H1 (cell line): ENCODE results near the gene CSNK1D. TPM values are rescaled to one million over a fixed set of nuclear protein-coding genes. Genes with fewer than 3 reads are reported as not detected.

Experiments used
- CTCF ChIA-PET: fragments of 300-600 bp; sonication (Branson Sonifier 250); formaldehyde crosslinking; loops from one replicate; lab custom pipeline; 2021; ENCODE audit not compliant: partially characterized antibody; lab: Charles Lee
- POLR2A ChIA-PET: fragments of 300-600 bp; sonication (Branson Sonifier 250); formaldehyde crosslinking; loops from one replicate; lab custom pipeline; 2021; ENCODE audit warnings: inconsistent platforms; ENCODE audit not compliant: partially characterized antibody; lab: Charles Lee
- DNase-seq, 2 experiments: peaks; one replicate each; pipeline versions ENCODE4 v3.0.0 to v3.0.0-alpha.2; 2010 to 2022; ENCODE audit warnings: low spot score in 2 of 2, low read depth in 1 of 2, mixed read lengths in 1 of 2
- FAIRE-seq: peaks from 2 replicates; lab custom pipeline; 2011; peaks lifted over from hg19 to GRCh38; lab: Jason Lieb, UNC
- H2AFZ ChIP-seq: 2 replicates; pipeline ENCODE4 v1.8.1; 2012; ENCODE audit warnings: low read length, inconsistent platforms
- H2AK5ac ChIP-seq: 2 replicates; pipeline ENCODE4 v1.6.1; 2013; ENCODE audit warnings: low read depth, low read length
- H2BK120ac ChIP-seq: replicated peaks from 2 replicates; pipeline ENCODE3; 2013; ENCODE audit warnings: low read depth, low read length, inconsistent platforms
- H2BK12ac ChIP-seq: 2 replicates; pipeline ENCODE4 v1.6.1; 2013; ENCODE audit warnings: low read depth, low read length
- H2BK15ac ChIP-seq: 2 replicates; pipeline ENCODE4 v1.6.1; 2013; ENCODE audit warnings: low read length
- H2BK20ac ChIP-seq: 2 replicates; pipeline ENCODE4 v1.6.1; 2013; ENCODE audit warnings: low read length
- H2BK5ac ChIP-seq: 2 replicates; pipeline ENCODE4 v1.6.1; 2013; ENCODE audit warnings: low read depth, low read length
- H3K14ac ChIP-seq: 2 replicates; pipeline ENCODE4 v1.6.1; 2013; ENCODE audit warnings: inconsistent platforms; ENCODE audit not compliant: insufficient read length
- H3K18ac ChIP-seq: 2 replicates; pipeline ENCODE4 v1.6.1; 2013; ENCODE audit warnings: low read length; ENCODE audit errors: extremely low read depth
- H3K23ac ChIP-seq: 2 replicates; pipeline ENCODE4 v1.6.1; 2013; ENCODE audit warnings: inconsistent platforms; ENCODE audit not compliant: insufficient read length
- H3K23me2 ChIP-seq: 2 replicates; pipeline ENCODE4 v1.6.1; 2013; ENCODE audit warnings: low read depth, low read length
- H3K27ac ChIP-seq: 2 replicates; pipeline ENCODE4 v1.6.1; 2011; ENCODE audit warnings: low read depth, low read length, inconsistent platforms
- H3K27me3 ChIP-seq, 4 experiments: replicated peaks in 1 of 4; 1 replicate in 1 of 4; 2 replicates in 3 of 4; pipeline versions ENCODE4 v1.6.1 to v1.8.1; 2011 to 2013; ENCODE audit warnings: low read length in 3 of 4, mild to moderate bottlenecking in 3 of 4, inconsistent platforms in 2 of 4, mixed read lengths in 2 of 4, moderate library complexity in 1 of 4; ENCODE audit not compliant: control insufficient read depth in 3 of 4, insufficient read depth in 3 of 4; ENCODE audit errors: extremely low read depth in 1 of 4
- H3K36me3 ChIP-seq, 4 experiments: 2 replicates each; pipeline versions ENCODE4 v1.6.1 to v1.8.1; 2011 to 2013; ENCODE audit warnings: mild to moderate bottlenecking in 4 of 4, low read length in 3 of 4, moderate library complexity in 2 of 4, control low read depth in 1 of 4, inconsistent platforms in 1 of 4; ENCODE audit not compliant: insufficient read depth in 4 of 4, control insufficient read depth in 2 of 4
- H3K4ac ChIP-seq: replicated peaks from 2 replicates; pipeline ENCODE3; 2013; ENCODE audit warnings: low read length, low read depth, mixed read lengths, inconsistent platforms; ENCODE audit not compliant: insufficient read length
- H3K4me1 ChIP-seq, 4 experiments: replicated peaks in 1 of 4; 1 replicate in 1 of 4; 2 replicates in 3 of 4; pipeline versions ENCODE4 v1.6.1 to v1.8.1; 2011 to 2013; ENCODE audit warnings: low read length in 3 of 4, inconsistent platforms in 2 of 4, mixed read lengths in 1 of 4; ENCODE audit not compliant: insufficient read depth in 4 of 4, control insufficient read depth in 3 of 4
- H3K4me2 ChIP-seq, 2 experiments: 2 replicates each; pipeline versions ENCODE4 v1.6.1 to v1.8.1; 2011 to 2013; ENCODE audit warnings: low read depth in 2 of 2, low read length in 2 of 2, control low read depth in 1 of 2, inconsistent platforms in 1 of 2, mild to moderate bottlenecking in 1 of 2; ENCODE audit not compliant: insufficient read depth in 1 of 2
- H3K4me3 ChIP-seq, 4 experiments: fragments of 200-600, 300-600 bp in 1 of 4; sonication (generic), shearing (Covaris generic), sonication (Bioruptor Twin) in 1 of 4; 2 replicates each; pipeline versions ENCODE4 v1.5.1 to v1.8.1; 2011 to 2016; ENCODE audit warnings: low read length in 4 of 4, low read depth in 3 of 4, control low read depth in 2 of 4, inconsistent platforms in 2 of 4, mild to moderate bottlenecking in 2 of 4, mixed read lengths in 1 of 4, moderate library complexity in 1 of 4; ENCODE audit not compliant: insufficient read depth in 2 of 4; ENCODE audit errors: extremely low read depth in 1 of 4
- H3K56ac ChIP-seq: replicated peaks from 2 replicates; pipeline ENCODE3; 2013; ENCODE audit warnings: low read depth, mild to moderate bottlenecking, mixed read lengths, low read length, inconsistent platforms; ENCODE audit not compliant: insufficient read length
- H3K79me1 ChIP-seq: 2 replicates; pipeline ENCODE4 v1.6.1; 2013; ENCODE audit warnings: low read depth, low read length, control low read depth
- H3K79me2 ChIP-seq, 2 experiments: 2 replicates each; pipeline versions ENCODE4 v1.6.1 to v1.8.1; 2012 to 2013; ENCODE audit warnings: low read length in 2 of 2, mild to moderate bottlenecking in 2 of 2, inconsistent platforms in 1 of 2; ENCODE audit not compliant: insufficient read depth in 2 of 2, control insufficient read depth in 1 of 2
- H3K9ac ChIP-seq, 4 experiments: replicated peaks in 1 of 4; 1 replicate in 1 of 4; 2 replicates in 3 of 4; pipeline versions ENCODE4 v1.6.1 to v1.8.1; 2011 to 2013; ENCODE audit warnings: low read depth in 3 of 4, low read length in 3 of 4, control low read depth in 2 of 4, mild to moderate bottlenecking in 2 of 4, moderate library complexity in 2 of 4, inconsistent platforms in 1 of 4; ENCODE audit errors: extremely low read depth in 1 of 4
- H3K9me3 ChIP-seq, 2 experiments: 2 replicates each; pipeline versions ENCODE4 v1.6.1 to v1.8.1; 2012 to 2013; ENCODE audit warnings: mild to moderate bottlenecking in 2 of 2, moderate library complexity in 2 of 2, control low read depth in 1 of 2, inconsistent platforms in 1 of 2, low read depth in 1 of 2, low read length in 1 of 2, mixed read lengths in 1 of 2; ENCODE audit not compliant: insufficient read depth in 2 of 2
- H4K20me1 ChIP-seq, 2 experiments: replicated peaks in 1 of 2; 2 replicates each; pipeline versions ENCODE3 to v1.8.1; 2011 to 2013; ENCODE audit warnings: inconsistent platforms in 2 of 2, low read length in 2 of 2, mild to moderate bottlenecking in 1 of 2; ENCODE audit not compliant: insufficient read depth in 2 of 2, control insufficient read depth in 1 of 2
- H4K5ac ChIP-seq: 2 replicates; pipeline ENCODE4 v1.6.1; 2013; ENCODE audit warnings: low read length, low read depth, mixed read lengths, inconsistent platforms; ENCODE audit not compliant: insufficient read length
- H4K8ac ChIP-seq: 2 replicates; pipeline ENCODE4 v1.8.0; 2013; ENCODE audit warnings: mild to moderate bottlenecking, moderate library complexity, low read length, inconsistent platforms; ENCODE audit not compliant: insufficient read depth; ENCODE audit errors: extremely low read depth
- H4K91ac ChIP-seq: replicated peaks from 2 replicates; pipeline ENCODE3; 2013; ENCODE audit warnings: low read length, mixed read lengths, inconsistent platforms; ENCODE audit not compliant: insufficient read length
- BRCA1 ChIP-seq: IDR thresholded peaks from 2 replicates; pipeline ENCODE4 v1.6.1; 2012; ENCODE audit warnings: low read depth, low read length, improper control_type of control experiment
- YY1 ChIP-seq: IDR thresholded peaks from 2 replicates; pipeline ENCODE4 v1.6.1; 2011; ENCODE audit warnings: low read depth, mild to moderate bottlenecking, low read length
- WGBS, 2 experiments: shearing (Covaris generic) in 1 of 2; methylation state at CpG; one replicate each; pipeline versions ENCODE4 v1.1.6 to v1.1.7; 2013 to 2015; ENCODE audit warnings: low lambda C conversion rate in 2 of 2, mixed read lengths in 2 of 2, inconsistent platforms in 1 of 2, low coverage in 1 of 2, missing lambda C conversion rate in 1 of 2; ENCODE audit not compliant: insufficient replicate concordance in 2 of 2, insufficient coverage in 1 of 2, insufficient read length in 1 of 2; ENCODE audit errors: extremely low coverage in 1 of 2, missing lambda C conversion rate in 1 of 2; 5-methylcytosine and 5-hydroxymethylcytosine counted together
- polyA plus RNA-seq, 7 experiments: library from polyadenylated mRNA; depleted of rRNA in 3 of 7; stranded (reverse) in 5 of 7; unstranded in 2 of 7; fragments of >200 nt in 5 of 7; fragments of 200-250 nt in 2 of 7; gene quantifications; 1 replicate in 5 of 7; 2 replicates in 1 of 7; 4 replicates in 1 of 7; pipeline versions ENCODE4 v1.2.1 to v1.2.3, GENCODE V29; 2011 to 2013; ENCODE audit warnings: missing spikeins in 2 of 7, mixed read lengths in 2 of 7
- total RNA-seq: library from RNA; stranded (reverse); fragmentation: NEBNext Ultra II Directional; extraction: Animal tissue kit (Norgen Biotek cat#: 25700); gene quantifications from 2 replicates; pipeline ENCODE4 v1.2.1, GENCODE V29; 2021

Gene CSNK1D
- total and polyA plus RNA-seq, 2 of the 8 experiments (the other 6 are each of a cell fraction or from before 2014, with no cell fraction given), result 73.5 to 103 TPM

GRCh38 chr17:82242977-82243647 lies 30.4 kb downstream of the CSNK1D start:
- Histone ChIP-seq H3K4me1 (peaks cover 0 to 3% (median 0%) of the 10 kb centered on the region in 4 experiments; a peak in 1 of 7 replicates), H3K23ac (no peak overlapping the region), H4K20me1 (peaks cover 32 to 48% of the 10 kb centered on the region in 2 experiments), H2AK5ac (no peak overlapping the region), H2BK120ac (no peak overlapping the region), H3K23me2 (no peaks in the 10 kb centered on the region), H2BK15ac (no peak overlapping the region), H2AFZ (no peak overlapping the region), H3K4me3 (no peak overlapping the region), H3K14ac (no peak overlapping the region), H3K27ac (no peak overlapping the region), H3K36me3 (peaks cover 24 to 63% (median 52%) of the 10 kb centered on the region in 4 experiments), H4K91ac (no peak overlapping the region), H3K18ac (no peak overlapping the region), H3K79me2 (peaks cover 0 to 12% of the 10 kb centered on the region in 2 experiments; a peak in 1 of 4 replicates), H3K9ac (no peak overlapping the region), H3K56ac (no peak overlapping the region), H4K8ac (no peak overlapping the region; the same call in 1 of the 2 replicates), H2BK20ac (no peak overlapping the region), H4K5ac (no peak overlapping the region), H3K79me1 (peaks cover 16% of the 10 kb centered on the region), H3K4me2 (no peak overlapping the region), H3K4ac (no peak overlapping the region), H2BK5ac (no peak overlapping the region), H2BK12ac (no peak overlapping the region), H3K9me3 (no peaks in the 10 kb centered on the region; a peak in 1 of 4 replicates), H3K27me3 (no peaks in the 10 kb centered on the region)
- DNase-seq, result no peak
- ChIA-PET CTCF (interaction anchor here (1.1 to 2.3 kb wide), 6 partner anchors 9 to 106 kb away, joined by 3 to 12 read pairs (median 5); partner anchors contain the start of gene SLC16A3), POLR2A (interaction anchor here (0.8 to 2.0 kb wide), 7 partner anchors 11 to 261 kb away, joined by 3 to 8 read pairs (median 5); partner anchors contain the start of gene CSNK1D)
- WGBS, 2 experiments, result 94% methylated on average over 29 of the region's 29 CpGs; no CpG with 5 or more reads in 1 of the 2 experiments
- no peak for FAIRE-seq
- TF ChIP-seq BRCA1 (no peak), YY1 (no peak)
